Activated naive CD4-positive, alpha-beta T cell treated with anti-CD3 and anti-CD28 coated beads for 36 hours (primary cell): ENCODE results near the gene CLDN6. TPM values are rescaled to one million over a fixed set of nuclear protein-coding genes. Genes with fewer than 3 reads are reported as not detected.

ENCODE experiments used
- CTCF ChIA-PET: fragments of 350-600 bp; sonication (Branson Sonifier 250); formaldehyde crosslinking; loops from one replicate; lab custom pipeline; 2021; ENCODE audit warnings: antibody characterized with exemption; lab: Charles Lee
- DNase-seq: peaks from one replicate; pipeline ENCODE4 v3.0.0-alpha.2; 2020
- H3K27ac Mint-ChIP-seq: one replicate; pipeline ENCODE4 v1.8.0; 2021; ENCODE audit warnings: mild to moderate bottlenecking, mixed read lengths
- H3K27me3 Mint-ChIP-seq: one replicate; pipeline ENCODE4 v1.8.0; 2021; ENCODE audit warnings: low read depth, mixed read lengths
- H3K36me3 Mint-ChIP-seq: one replicate; pipeline ENCODE4 v1.8.0; 2021; ENCODE audit warnings: low read depth, mixed read lengths
- H3K4me1 Mint-ChIP-seq: one replicate; pipeline ENCODE4 v1.8.0; 2021; ENCODE audit warnings: low read depth, mixed read lengths
- H3K4me3 Mint-ChIP-seq: one replicate; pipeline ENCODE4 v1.8.0; 2021; ENCODE audit warnings: mild to moderate bottlenecking, moderate library complexity, mixed read lengths
- H3K9me3 Mint-ChIP-seq: one replicate; pipeline ENCODE4 v1.8.0; 2021; ENCODE audit warnings: mixed read lengths
- intact Hi-C: fragments of 100-400 bp; cut with micrococcal nuclease; formaldehyde crosslinking; loops from one replicate; pipeline ENCODE4 v1.15.1; 2023
- total RNA-seq, 2 experiments: library from RNA; stranded (reverse); gene quantifications; one replicate each; pipeline ENCODE4 v1.2.3, GENCODE V29; 2021

CLDN6 gene
- total RNA-seq, 2 experiments from 2014 or later, result not detected

DNA sequence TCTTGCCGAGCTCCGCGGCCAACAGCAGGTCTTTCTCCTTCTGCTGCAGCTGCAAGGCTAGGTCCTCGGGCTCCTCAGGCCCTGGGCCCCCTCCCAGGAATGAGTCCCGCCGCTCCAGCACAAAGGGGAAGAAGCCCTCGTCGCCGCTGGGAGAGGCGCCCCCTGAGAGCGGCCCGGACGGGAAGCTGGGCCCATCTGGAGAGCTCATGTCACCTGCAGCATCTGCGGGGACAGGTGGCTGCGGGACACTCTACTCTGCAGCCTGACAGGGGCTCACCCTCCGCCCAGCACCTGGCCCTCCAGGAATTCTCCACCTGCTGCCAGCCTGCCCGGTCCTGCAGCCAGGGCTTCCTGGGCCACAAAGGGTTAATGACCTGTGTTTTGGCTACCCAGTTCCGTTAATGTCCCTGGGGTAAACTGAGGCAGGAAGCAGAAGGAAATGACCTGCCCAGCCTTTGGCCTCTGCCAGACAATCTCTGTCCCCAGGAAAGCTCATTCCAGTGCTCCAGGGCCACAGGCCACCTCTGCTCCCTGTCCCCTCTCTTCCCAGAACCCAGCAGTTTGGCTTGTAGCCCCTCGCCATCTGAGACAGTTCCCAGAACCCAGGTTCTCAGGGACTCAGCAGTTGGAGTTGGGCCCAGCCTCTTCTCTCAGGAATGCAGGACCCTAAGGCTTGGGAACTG, 17.4 kb upstream of the CLDN6 start:
- CTCF ChIA-PET, result interaction anchor here (0.5 to 17.7 kb wide), 7 partner anchors 12 to 92 kb away, joined by 3 to 310 read pairs (median 3); partner anchors contain the start of genes CLDN9 and HCFC1R1
- no peaks in the 10 kb centered on the region for H3K36me3 Mint-ChIP-seq
- H3K4me3 Mint-ChIP-seq, result no peak overlapping the region
- H3K27me3 Mint-ChIP-seq, result peaks cover 65% of the 10 kb centered on the region
- no peaks in the 10 kb centered on the region for H3K9me3 Mint-ChIP-seq
- H3K27ac Mint-ChIP-seq, result no peak overlapping the region
- H3K4me1 Mint-ChIP-seq, result peaks cover 9% of the 10 kb centered on the region
- intact Hi-C loops, result no loop called here
- DNase-seq, result no peak

DNA sequence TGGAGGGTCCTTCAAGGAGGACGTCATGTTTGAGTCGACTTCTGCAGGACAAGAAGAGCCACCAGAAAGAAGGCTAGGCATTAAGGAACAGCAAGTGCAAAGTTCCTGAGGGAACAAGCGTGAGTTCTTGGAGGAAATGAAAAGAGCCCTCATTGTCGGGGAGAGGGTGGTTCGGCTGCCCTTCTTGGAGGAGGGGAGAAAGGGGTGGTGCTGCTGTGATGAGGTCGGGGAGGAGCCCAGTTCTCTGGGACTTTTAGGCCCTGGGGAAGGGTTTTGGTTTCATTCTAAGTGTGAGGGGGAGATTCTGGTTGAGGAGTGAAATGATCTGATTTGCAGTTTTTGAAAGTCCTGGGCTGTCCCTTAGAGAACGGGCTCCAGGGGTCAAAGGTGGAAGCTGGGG, 14.6 kb upstream of the CLDN6 start:
- no peaks in the 10 kb centered on the region for H3K36me3 Mint-ChIP-seq
- no peak overlapping the region for H3K4me3 Mint-ChIP-seq
- H3K9me3 Mint-ChIP-seq, result no peaks in the 10 kb centered on the region

DNA sequence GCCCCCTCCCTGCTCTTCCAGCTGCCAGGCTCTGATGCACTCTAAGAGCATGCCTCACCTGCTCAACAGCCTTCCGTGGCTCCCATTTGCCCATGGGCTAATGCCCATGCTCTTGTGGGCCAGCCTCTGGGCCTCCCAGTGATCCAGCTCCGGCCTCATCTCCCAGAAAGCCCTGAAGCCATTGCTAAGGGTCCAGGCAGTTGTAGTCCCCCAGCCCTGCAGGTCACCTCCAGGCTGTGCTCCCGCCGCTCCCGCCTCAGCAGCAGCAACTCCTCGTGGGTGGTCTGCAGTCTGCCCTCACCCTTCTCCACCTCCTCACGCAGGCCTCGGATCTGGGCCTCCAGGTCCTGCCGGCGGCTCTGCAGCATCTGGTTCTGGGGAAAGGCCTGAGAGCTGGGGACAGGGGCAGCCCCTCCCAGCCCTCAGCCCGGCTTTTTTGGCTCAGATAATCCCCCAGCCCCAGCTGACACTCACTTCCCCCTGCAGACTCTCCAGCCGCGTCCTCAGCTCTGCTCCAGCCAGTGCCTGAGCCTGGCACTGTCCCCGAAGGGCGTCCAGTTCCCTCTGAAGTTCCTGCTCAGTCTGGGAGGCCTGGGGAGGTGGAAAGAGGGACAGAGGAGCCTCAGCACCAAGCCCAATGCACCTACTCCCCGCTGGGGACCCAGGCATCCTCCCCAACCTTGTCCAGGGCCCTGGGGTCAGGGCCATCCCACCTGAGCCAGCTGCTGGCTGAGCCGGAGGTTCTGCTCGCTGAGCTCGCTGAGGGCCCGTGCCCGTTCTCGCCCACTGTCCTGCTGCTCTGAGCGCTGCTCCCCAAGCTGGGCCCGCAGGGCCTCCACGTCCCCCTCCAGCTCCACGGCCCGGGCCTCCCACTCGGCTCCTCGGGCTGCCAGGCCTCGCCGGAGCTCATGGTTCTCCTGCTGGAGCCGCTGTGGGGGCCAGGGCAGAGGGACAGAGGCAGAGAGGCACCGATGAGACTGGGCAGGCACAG, 12.5 kb upstream of the CLDN6 start:
- CTCF ChIA-PET, result interaction anchor here (0.7 to 17.7 kb wide), 18 partner anchors 9 to 1494 kb away, joined by 3 to 310 read pairs (median 12); partner anchors contain the start of genes BICDL2, CLDN6, CLDN9 and HCFC1R1
- peaks cover 8% of the 10 kb centered on the region for H3K36me3 Mint-ChIP-seq
- H3K9me3 Mint-ChIP-seq, result no peaks in the 10 kb centered on the region
- peaks cover 44% of the 10 kb centered on the region for H3K27me3 Mint-ChIP-seq
- H3K4me1 Mint-ChIP-seq, result peaks cover 14% of the 10 kb centered on the region
- intact Hi-C loops, result no loop called here
- DNase-seq, result no peak
- H3K27ac Mint-ChIP-seq, result no peak overlapping the region
- H3K4me3 Mint-ChIP-seq, result peak overlapping the region; percentile 2

More for the DNA sequence above, 14.6 kb upstream of the CLDN6 start:
- CTCF ChIA-PET, result interaction anchor here (0.8 to 17.7 kb wide), 11 partner anchors 9 to 120 kb away, joined by 3 to 310 read pairs (median 14); partner anchors contain the start of genes BICDL2, CLDN6, CLDN9 and HCFC1R1
- Mint-ChIP-seq H3K4me1 (peaks cover 22% of the 10 kb centered on the region), H3K27ac (no peak overlapping the region), H3K27me3 (peaks cover 57% of the 10 kb centered on the region)
- no peak for DNase-seq
- intact Hi-C loops, result no loop called here

DNA sequence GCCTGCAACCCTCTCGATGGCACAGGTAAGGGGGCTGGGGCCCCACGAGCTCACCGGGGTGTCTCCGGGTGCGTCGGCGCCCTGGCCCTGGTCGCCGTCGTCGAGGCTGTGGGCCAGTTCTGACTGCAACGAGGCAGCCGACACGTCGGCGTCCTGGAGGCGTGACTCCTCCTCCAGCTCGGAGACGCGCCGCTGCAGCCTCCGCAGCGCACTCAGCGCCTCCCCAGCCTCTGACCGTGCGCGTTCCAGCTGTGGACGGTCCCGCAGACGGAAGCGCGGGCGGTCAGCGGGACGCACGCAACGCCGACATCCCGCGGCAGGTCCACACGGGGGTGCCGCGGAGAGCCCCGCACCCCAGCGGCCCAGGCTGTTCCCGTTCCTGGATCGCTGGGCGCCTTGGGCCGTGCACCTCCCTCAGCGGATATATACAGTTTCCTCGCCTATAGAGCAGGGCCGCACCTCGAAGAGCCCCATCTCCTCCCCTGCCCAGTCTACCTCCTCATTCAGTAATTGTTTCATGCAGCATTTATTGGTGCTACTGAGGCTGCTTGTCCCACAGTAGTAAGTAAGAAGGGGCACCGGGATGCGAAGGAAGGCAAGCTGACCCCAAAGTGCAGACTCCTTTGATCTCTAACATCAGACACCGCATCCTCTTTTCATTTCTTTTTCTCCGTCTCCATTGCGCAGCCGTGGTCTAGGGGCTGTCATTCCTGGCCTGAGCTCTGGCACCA, 11.7 kb upstream of the CLDN6 start:
- Mint-ChIP-seq H3K9me3 (no peaks in the 10 kb centered on the region), H3K4me1 (peaks cover 20% of the 10 kb centered on the region), H3K27ac (no peak overlapping the region), H3K36me3 (peaks cover 8% of the 10 kb centered on the region), H3K4me3 (peak overlapping the region; percentile 14), H3K27me3 (peaks cover 38% of the 10 kb centered on the region)
- CTCF ChIA-PET, result interaction anchor here (0.6 to 17.7 kb wide), 11 partner anchors 8 to 310 kb away, joined by 3 to 310 read pairs (median 13); partner anchors contain the start of genes BICDL2, CLDN6, CLDN9 and HCFC1R1
- intact Hi-C loops, result no loop called here
- DNase-seq, result peak; percentile 52

DNA sequence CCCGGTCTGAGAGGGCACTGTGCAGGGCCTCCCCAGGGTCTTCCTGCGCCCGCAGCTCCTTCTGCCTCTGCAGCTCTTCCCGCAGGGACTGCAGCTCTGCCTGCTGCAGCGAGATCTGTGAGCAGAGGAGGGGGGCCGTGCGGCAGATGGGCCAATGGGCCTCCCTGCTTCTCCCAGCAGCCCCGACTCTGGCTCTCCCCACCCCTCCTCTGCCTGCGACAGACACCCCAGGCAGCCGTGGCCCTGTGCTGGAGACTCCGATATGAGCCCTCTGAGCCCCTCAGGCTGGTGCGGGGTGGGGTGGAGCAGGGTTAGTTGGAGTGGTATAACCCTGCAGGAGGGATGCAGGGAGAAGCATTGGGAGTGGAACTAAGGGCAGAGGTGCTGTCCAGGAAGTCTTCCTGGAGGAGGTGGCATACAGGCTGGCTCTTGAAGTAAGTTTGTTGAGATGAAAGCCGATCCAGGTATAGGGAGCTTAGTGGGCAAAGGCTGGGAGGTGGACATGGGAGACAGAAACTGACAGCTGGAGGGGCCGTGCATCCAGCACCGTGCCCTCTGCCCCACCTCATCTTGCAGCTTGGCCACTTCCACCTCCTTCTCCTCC, 10.8 kb upstream of the CLDN6 start:
- no peak overlapping the region for H3K4me3 Mint-ChIP-seq
- H3K4me1 Mint-ChIP-seq, result peaks cover 23% of the 10 kb centered on the region
- peaks cover 11% of the 10 kb centered on the region for H3K36me3 Mint-ChIP-seq
- CTCF ChIA-PET, result interaction anchor here (1.0 to 17.7 kb wide), 18 partner anchors 7 to 143 kb away, joined by 3 to 310 read pairs (median 8); partner anchors contain the start of genes BICDL2, CLDN6, CLDN9 and HCFC1R1
- no peaks in the 10 kb centered on the region for H3K9me3 Mint-ChIP-seq
- H3K27me3 Mint-ChIP-seq, result peaks cover 34% of the 10 kb centered on the region
- no peak overlapping the region for H3K27ac Mint-ChIP-seq
- intact Hi-C loops, result loop anchor here (1.0 kb wide), 1 partner anchor 26 kb away; no protein-coding TSS in a partner anchor
- no peak for DNase-seq

DNA sequence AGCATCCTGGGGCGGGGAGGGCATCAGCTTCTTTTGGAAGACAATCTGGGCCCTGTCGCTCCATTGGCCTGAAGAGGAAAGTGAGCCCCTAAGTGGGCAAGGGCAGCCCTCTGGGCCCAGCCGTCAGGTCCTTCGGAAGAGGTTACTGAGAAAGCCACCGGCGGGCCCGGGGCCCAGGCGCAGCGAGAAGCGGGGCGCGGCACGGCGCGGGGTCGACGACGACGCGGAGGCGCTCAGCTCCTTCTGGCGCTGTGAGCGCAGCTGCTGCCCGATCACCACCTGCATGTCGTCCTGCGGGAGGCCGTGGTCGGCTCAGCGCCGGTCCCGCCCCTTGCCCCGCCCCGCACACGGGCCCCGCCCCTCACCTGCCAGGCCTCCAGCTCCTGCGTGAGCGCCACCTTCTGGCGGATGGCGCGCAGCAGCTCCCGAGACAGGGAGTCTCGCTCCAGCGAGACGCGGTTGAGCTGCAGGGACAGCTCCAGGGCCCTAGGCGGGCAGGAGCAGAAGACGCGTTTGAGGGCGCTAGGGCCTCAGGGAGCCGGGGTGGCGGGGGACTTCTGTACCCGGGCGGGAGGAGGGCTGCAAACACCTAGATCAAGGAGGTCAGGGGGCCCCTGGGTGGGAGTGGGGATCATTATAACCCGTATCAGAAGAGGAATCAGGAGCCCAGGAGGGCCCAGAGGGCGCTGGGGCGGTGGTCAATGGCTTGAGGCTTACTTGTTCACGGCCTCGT, 10.2 kb upstream of the CLDN6 start:
- H3K4me1 Mint-ChIP-seq, result peaks cover 26% of the 10 kb centered on the region
- no peaks in the 10 kb centered on the region for H3K9me3 Mint-ChIP-seq
- peaks cover 29% of the 10 kb centered on the region for H3K27me3 Mint-ChIP-seq
- CTCF ChIA-PET, result interaction anchor here (0.9 to 17.7 kb wide), 18 partner anchors 8 to 145 kb away, joined by 3 to 310 read pairs (median 6); partner anchors contain the start of genes BICDL2, CLDN6, CLDN9 and FLYWCH2
- H3K36me3 Mint-ChIP-seq, result peaks cover 11% of the 10 kb centered on the region
- DNase-seq, result peak; percentile 90
- H3K27ac Mint-ChIP-seq, result no peak overlapping the region
- no peak overlapping the region for H3K4me3 Mint-ChIP-seq
- intact Hi-C loops, result loop anchor here (1.0 kb wide), 1 partner anchor 25 kb away; no protein-coding TSS in a partner anchor

DNA sequence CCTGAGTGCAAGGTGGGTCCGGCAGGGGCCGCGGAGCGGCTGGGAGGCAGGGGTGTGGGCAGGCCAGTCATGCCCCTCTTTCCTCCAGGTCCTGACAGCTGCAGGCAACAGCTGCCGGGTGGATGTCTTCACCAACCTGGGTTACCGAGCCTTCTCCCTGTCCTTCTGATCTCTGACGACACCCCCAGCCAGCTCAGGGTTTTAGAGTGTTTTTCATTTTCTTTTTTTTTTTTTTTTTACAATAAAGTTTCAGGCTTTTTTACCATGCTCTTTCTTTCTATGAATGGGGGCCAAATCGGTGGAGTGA, 9.5 kb upstream of the CLDN6 start:
- Mint-ChIP-seq H3K4me3 (no peak overlapping the region), H3K27ac (no peak overlapping the region), H3K27me3 (peaks cover 22% of the 10 kb centered on the region), H3K36me3 (peaks cover 11% of the 10 kb centered on the region), H3K9me3 (no peaks in the 10 kb centered on the region), H3K4me1 (peaks cover 33% of the 10 kb centered on the region)
- CTCF ChIA-PET, result interaction anchor here (0.9 to 17.7 kb wide), 15 partner anchors 8 to 171 kb away, joined by 3 to 310 read pairs (median 7); partner anchors contain the start of genes BICDL2, CLDN6, CLDN9 and FLYWCH2
- no peak for DNase-seq
- intact Hi-C loops, result no loop called here

DNA sequence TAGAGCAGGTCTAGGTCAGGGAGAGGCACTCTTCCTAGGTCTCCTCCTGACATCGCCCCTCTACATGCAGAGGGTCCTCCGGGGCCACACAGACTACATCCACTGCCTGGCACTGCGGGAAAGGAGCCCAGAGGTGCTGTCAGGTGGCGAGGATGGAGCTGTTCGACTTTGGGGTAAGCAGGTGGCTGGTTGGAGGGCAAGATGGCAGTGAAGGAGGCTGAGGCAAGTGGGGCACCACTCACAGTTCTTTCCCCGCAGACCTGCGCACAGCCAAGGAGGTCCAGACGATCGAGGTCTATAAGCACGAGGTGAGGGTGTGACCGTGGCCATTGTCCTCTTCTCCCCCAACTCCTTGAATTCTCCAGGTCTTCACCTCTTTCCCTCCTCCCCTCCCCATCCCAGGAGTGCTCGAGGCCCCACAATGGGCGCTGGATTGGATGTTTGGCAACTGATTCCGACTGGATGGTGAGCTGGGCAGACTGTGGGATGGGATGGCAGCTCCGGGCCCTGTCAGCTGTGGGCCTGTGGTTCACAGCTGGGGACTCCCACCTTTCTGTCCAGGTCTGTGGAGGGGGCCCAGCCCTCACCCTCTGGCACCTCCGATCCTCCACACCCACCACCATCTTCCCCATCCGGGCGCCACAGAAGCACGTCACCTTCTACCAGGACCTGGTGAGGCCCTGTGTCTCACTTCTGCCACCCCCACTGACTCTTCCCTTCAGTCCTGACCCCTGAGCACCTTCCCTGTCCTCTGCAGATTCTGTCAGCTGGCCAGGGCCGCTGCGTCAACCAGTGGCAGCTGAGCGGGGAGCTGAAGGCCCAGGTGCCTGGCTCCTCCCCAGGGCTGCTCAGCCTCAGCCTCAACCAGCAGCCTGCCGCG, 8.9 kb upstream of the CLDN6 start:
- DNase-seq, result no peak
- H3K27me3 Mint-ChIP-seq, result peaks cover 20% of the 10 kb centered on the region
- H3K4me3 Mint-ChIP-seq, result no peak overlapping the region
- no peak overlapping the region for H3K27ac Mint-ChIP-seq
- peaks cover 39% of the 10 kb centered on the region for H3K4me1 Mint-ChIP-seq
- intact Hi-C loops, result no loop called here
- no peaks in the 10 kb centered on the region for H3K9me3 Mint-ChIP-seq
- H3K36me3 Mint-ChIP-seq, result peaks cover 11% of the 10 kb centered on the region
- CTCF ChIA-PET, result interaction anchor here (0.9 to 17.7 kb wide), 12 partner anchors 7 to 172 kb away, joined by 3 to 310 read pairs (median 8); partner anchors contain the start of genes BICDL2, CLDN6, CLDN9 and IL32

DNA sequence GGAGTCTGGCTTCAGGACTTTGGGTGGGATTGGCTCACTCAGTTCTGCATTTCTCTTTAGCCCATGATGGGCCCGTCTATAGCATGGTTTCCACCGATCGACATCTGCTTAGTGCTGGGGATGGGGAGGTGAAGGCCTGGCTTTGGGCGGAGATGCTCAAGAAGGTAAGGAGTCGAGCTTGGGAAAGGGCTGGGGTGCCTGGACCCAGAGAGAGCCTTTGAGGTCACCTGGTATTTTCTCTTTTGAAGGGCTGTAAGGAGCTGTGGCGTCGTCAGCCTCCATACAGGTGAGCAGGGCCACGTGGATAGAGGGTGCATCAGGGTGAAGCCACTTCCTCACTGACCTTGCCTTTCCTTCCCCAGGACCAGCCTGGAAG, 8.0 kb upstream of the CLDN6 start:
- no peak overlapping the region for H3K4me3 Mint-ChIP-seq
- CTCF ChIA-PET, result interaction anchor here (8.5 to 17.7 kb wide), 2 partner anchors 6 to 20 kb away, joined by 67 to 310 read pairs; partner anchors contain the start of gene CLDN9
- peaks cover 11% of the 10 kb centered on the region for H3K36me3 Mint-ChIP-seq
- intact Hi-C loops, result no loop called here
- H3K4me1 Mint-ChIP-seq, result peaks cover 47% of the 10 kb centered on the region
- no peak for DNase-seq
- H3K27me3 Mint-ChIP-seq, result peaks cover 16% of the 10 kb centered on the region
- no peak overlapping the region for H3K27ac Mint-ChIP-seq
- H3K9me3 Mint-ChIP-seq, result no peaks in the 10 kb centered on the region
